GM19395 (cell line): Measurements from ENCODE around the gene PRDX2.

Source experiments
- ATAC-seq: cut with Tn5 transposase; IDR thresholded peaks from one replicate; pipeline ENCODE4 v1.9.1; 2021; ENCODE audit warnings: mild to moderate bottlenecking, moderate library complexity; ENCODE audit not compliant: unreplicated experiment

The PRDX2 gene

DNA sequence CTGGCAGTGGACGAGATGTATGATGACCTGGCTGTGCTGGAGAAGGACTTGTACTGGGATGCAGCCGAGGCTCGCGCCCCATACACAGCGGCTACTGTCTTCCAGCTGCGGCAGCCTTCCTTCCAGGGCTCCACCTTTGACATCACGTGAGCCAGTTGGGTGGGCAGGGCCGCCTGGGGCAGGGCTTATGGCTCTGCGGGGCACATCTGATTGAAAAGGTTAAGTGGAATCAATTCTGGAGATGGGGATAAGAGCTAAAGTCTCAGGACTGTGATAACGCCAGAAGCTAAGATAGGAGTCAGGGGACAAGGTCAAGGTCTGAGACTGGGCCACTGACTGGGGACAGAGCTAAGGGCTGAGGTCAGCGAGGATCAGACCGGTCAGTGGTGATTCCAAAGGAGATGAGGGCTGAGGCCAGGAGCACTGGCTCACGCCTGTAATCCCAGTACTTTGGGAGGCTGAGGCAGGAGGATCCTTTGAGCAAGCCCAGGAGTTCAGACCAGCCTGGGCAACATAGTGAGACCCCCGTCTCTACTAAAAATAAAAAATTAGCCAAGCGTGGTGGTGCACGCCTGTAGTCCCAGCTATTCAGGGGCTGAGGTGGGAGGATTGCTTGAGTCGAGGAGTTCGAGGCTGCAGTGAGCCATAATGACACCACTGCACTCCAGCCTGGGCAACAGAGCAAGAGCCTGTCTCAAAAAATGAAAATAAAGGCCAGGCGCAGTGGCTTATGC is 45.3 kb downstream of the PRDX2 start:
- no peak for ATAC-seq

DNA sequence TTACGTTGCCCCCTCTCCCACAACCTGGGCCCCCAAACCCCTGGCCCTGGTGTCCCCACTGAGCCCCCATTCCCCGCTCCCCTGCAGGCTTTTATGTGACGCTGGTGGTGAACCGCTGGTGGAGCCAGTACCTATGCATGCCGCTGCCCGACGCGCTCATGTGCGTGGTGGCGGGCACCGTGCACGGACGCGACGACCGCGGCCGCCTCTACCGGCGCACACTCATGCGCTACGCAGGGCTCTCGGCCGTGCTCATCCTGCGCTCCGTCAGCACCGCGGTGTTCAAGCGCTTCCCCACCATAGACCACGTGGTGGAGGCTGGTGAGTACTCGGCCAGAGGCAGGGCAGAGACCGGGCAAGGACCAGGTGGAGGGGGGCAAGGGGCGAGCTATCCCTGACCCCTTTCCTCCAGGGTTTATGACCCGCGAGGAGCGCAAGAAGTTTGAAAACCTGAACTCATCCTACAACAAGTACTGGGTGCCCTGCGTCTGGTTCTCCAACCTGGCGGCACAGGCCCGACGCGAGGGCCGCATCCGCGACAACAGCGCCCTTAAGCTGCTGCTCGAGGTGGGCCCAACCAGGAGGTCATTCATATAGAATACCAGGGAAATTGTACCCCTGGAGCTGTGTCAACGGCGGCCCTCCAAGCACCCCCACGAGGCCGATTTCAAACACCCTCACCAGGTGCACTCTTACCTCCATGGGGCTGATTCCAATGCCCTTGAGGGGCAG is 47.0 kb downstream of the PRDX2 start:
- no peak for ATAC-seq

DNA sequence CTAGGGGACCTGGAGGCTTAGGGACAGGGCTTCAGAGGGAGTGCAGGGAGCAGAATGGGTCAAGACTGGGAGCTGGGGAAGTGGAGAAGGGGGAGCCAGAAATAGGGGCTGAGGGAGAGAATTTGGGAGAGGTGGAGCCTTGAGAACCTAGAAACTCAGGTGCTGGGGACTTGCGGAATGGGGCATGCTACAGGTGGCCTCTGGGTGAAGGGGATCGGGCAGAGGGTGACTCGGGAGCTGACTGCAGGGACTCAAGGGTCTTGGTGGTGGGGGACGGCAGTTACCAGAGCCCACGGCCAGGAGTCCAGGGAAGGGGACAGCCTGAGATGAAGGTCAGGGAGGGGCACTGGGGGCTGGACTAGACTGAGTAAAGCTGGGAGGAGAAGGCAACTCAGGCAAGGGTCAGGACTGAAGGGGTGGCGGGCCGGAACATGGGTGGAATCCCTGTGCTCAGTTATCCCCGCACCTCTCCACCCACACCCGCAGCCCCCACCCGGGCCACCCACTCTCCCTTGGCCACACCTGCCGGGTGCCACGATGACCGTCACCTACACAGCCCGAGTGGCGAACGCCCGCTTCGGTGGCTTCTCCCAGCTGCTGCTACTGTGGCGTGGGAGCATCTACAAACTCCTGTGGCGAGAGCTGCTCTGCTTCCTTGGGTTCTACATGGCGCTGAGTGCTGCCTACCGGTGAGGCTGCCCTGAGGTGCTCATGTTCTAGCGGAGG is 49.4 kb downstream of the PRDX2 start:
- no peak for ATAC-seq

DNA sequence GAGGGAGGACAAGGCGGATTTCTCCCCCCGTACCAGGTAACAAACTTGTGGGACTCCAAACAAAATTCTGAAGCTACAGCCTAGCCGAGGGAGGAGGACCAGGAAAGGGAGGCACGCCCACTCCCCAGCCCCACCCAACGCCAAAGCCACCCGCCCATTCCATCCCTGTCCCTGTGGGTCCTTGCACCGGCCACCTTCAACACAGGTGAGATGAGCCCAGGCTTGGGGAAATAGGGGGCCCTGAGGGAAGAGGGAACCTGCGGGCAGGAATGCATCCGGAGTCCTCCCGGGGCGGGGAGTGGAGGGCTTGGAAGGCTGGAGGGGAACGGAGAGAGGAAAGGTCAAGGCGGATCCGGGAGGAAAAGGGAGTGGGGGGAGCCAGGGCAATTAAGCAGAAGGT is 50.0 kb downstream of the PRDX2 start, which contains the start of gene BEST2:
Gene BEST2 (plus strand): TSS at position 157 of the 400 bp plus-strand sequence. CDS start 802 bp downstream, outside the sequence.
- no peak for ATAC-seq

- no peak for ATAC-seq
Observed at GRCh38 chr19:12750851-12751250, 50.7 kb downstream of the PRDX2 start.

DNA sequence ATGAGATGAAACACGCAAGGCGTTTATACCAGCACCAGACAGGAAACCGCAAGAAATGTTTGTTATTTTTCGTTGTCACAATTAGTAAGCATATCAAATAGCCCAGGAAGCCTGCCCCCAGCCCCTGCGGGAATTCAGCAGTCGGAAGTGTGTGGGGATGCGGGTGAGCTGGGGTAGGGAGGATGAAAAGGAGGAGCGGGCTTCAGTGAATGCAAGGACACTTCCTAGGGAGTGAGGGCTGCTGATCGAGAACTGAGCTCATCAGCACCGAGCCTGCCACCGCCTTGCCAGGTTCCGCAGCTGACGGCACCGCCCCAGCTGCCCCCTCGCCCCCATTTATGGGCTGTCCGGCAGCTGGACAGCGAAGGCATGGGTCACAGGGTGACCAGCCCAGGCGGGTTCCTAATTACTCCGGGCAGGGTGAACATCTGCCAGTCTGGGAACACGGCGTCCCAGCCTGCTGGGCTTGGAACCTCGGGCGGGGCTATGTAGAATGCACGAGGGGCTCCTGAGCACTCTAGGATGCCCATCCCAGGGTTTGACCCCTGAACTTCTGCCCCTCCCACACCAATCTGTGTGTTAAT is 51.6 kb downstream of the PRDX2 start:
- ATAC-seq: no peak

DNA sequence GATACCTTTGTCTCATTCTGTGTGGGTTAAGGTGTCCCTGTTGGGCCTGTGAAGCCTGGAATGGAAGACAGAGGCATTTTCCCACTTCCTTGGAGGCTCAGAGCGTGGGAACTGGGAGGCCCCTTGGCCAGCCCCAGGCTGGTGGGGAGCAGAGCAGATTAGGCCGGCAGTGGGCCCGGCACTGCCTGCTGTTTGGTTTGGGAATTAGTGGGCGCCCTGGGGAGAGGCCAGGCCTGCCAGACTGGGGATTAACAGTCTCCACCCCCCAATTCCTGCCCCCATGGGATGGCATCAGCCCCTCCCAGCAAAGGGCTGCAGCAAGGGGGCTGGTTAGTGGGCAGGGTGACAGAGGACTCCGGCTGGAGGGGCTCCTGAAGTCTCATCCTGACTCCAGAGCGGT is 53.1 kb downstream of the PRDX2 start:
- no peak for ATAC-seq
